Fibroblast of mammary gland (primary cell): ENCODE results near the gene CCDC187.

Experiments
- DNase-seq: peaks from one replicate; pipeline ENCODE4 v3.0.0-alpha.2; 2010; ENCODE audit warnings: low read depth
- H3K4me3 ChIP-seq: 2 replicates; pipeline ENCODE4 v1.5.1; 2011; ENCODE audit warnings: low read depth, mild to moderate bottlenecking, low read length, moderate library complexity; ENCODE audit not compliant: control insufficient read depth
- CTCF ChIP-seq: conservative IDR thresholded peaks from 2 replicates; pipeline ENCODE4 v1.5.1; 2011; ENCODE audit warnings: low read depth, low read length, inconsistent platforms; ENCODE audit not compliant: control insufficient read depth, insufficient read depth

The CCDC187 gene

GRCh38 chr9:136343121-136343883 is 39.4 kb upstream of the CCDC187 start:
- DNase-seq, result no peak
- no peak for TF ChIP-seq CTCF
- H3K4me3 ChIP-seq, result no peak overlapping the region

GRCh38 chr9:136342181-136343120 is 38.6 kb upstream of the CCDC187 start:
- no peak overlapping the region for H3K4me3 ChIP-seq
- peak; percentile 52 for DNase-seq
- no peak for TF ChIP-seq CTCF

- DNase-seq, result no peak
- no peak overlapping the region for H3K4me3 ChIP-seq
- TF ChIP-seq CTCF, result no peak
Measured at GRCh38 chr9:136341769-136342168, 37.9 kb upstream of the CCDC187 start.

GRCh38 chr9:136341042-136341655 is 37.3 kb upstream of the CCDC187 start:
- DNase-seq, result no peak
- TF ChIP-seq CTCF, result no peak
- no peak overlapping the region for H3K4me3 ChIP-seq

- no peak for TF ChIP-seq CTCF
- H3K4me3 ChIP-seq, result no peak overlapping the region
- DNase-seq, result no peak
Measured at GRCh38 chr9:136340356-136341041, 36.6 kb upstream of the CCDC187 start.

- no peak overlapping the region for H3K4me3 ChIP-seq
- DNase-seq, result no peak
- no peak for TF ChIP-seq CTCF
Measured at GRCh38 chr9:136339958-136340310, 36.0 kb upstream of the CCDC187 start.
